Neural progenitor cell (in vitro differentiated cells): ENCODE results near the gene CHD6. TPM values are rescaled to one million over a fixed set of nuclear protein-coding genes. Genes with fewer than 3 reads are reported as not detected.

Experiments used
- DNase-seq: peaks from one replicate; pipeline ENCODE4 v3.0.0-alpha.2; 2016; ENCODE audit warnings: low spot score
- H2AFZ ChIP-seq: fragments of 200-600 bp; sonication (generic); replicated peaks from 2 replicates; pipeline ENCODE4 v1.6.1; 2016; ENCODE audit warnings: antibody characterized with exemption
- H3F3A ChIP-seq: fragments of 200-600 bp; sonication (generic); 2 replicates; pipeline ENCODE4 v1.6.1; 2016; ENCODE audit warnings: antibody characterized with exemption, low read depth
- H3K27ac ChIP-seq: fragments of 200-600 bp; sonication (generic); 2 replicates; pipeline ENCODE4 v1.5.1; 2016; ENCODE audit warnings: mild to moderate bottlenecking
- H3K27me3 ChIP-seq: fragments of 200-600 bp; sonication (generic); 2 replicates; pipeline ENCODE4 v1.6.1; 2016; ENCODE audit warnings: mild to moderate bottlenecking, moderate library complexity
- H3K36me3 ChIP-seq: fragments of 200-600 bp; sonication (generic); 2 replicates; pipeline ENCODE4 v1.5.1; 2016
- H3K4me1 ChIP-seq: fragments of 200-600 bp; sonication (generic); 2 replicates; pipeline ENCODE4 v1.6.1; 2016; ENCODE audit warnings: mixed run types
- H3K4me2 ChIP-seq: fragments of 200-600 bp; sonication (generic); 2 replicates; pipeline ENCODE4 v1.6.1; 2016
- H3K4me3 ChIP-seq: fragments of 200-600 bp; sonication (generic); 2 replicates; pipeline ENCODE4 v1.5.1; 2016
- H3K79me2 ChIP-seq: fragments of 200-600 bp; sonication (generic); 2 replicates; pipeline ENCODE4 v1.6.1; 2016; ENCODE audit warnings: low read depth
- H3K9ac ChIP-seq: fragments of 200-600 bp; sonication (generic); 2 replicates; pipeline ENCODE4 v1.6.1; 2016
- H3K9me3 ChIP-seq: fragments of 200-600 bp; sonication (generic); 2 replicates; pipeline ENCODE4 v1.5.1; 2016; ENCODE audit warnings: low read depth
- H4K20me1 ChIP-seq: fragments of 200-600 bp; sonication (generic); 2 replicates; pipeline ENCODE4 v1.6.1; 2016; ENCODE audit warnings: low read depth
- H3K27ac Mint-ChIP-seq: 3 replicates; pipeline ENCODE4 v1.8.0; 2021; ENCODE audit warnings: mixed read lengths
- H3K27me3 Mint-ChIP-seq: 2 replicates; pipeline ENCODE4 v1.8.0; 2022; ENCODE audit warnings: low read depth, mild to moderate bottlenecking, inconsistent platforms, moderate library complexity, mixed read lengths; ENCODE audit not compliant: insufficient read depth
- H3K36me3 Mint-ChIP-seq: 3 replicates; pipeline ENCODE4 v1.8.0; 2021; ENCODE audit warnings: mixed read lengths
- H3K4me1 Mint-ChIP-seq: 3 replicates; pipeline ENCODE4 v1.8.0; 2021; ENCODE audit warnings: mixed read lengths
- H3K4me3 Mint-ChIP-seq: 3 replicates; pipeline ENCODE4 v1.8.0; 2021; ENCODE audit warnings: mild to moderate bottlenecking, moderate library complexity, mixed read lengths
- H3K9me3 Mint-ChIP-seq: 3 replicates; pipeline ENCODE4 v1.8.0; 2020; ENCODE audit warnings: mixed read lengths
- CTCF ChIP-seq: fragments of 200-600 bp; sonication (generic); IDR thresholded peaks from 2 replicates; pipeline ENCODE4 v1.5.1; 2017; ENCODE audit warnings: antibody characterized with exemption, mild to moderate bottlenecking
- EZH2 ChIP-seq: fragments of 200-600 bp; sonication (generic); IDR thresholded peaks from 2 replicates; pipeline ENCODE4 v1.6.1; 2017; ENCODE audit warnings: antibody characterized with exemption, mild to moderate bottlenecking, moderate library complexity
- EZH2phosphoT487 ChIP-seq: fragments of 200-600 bp; sonication (generic); IDR thresholded peaks from 2 replicates; pipeline ENCODE4 v1.6.1; 2017; ENCODE audit warnings: antibody characterized with exemption
- total RNA-seq: library from RNA; depleted of rRNA; stranded (reverse); fragments of >200 nt; gene quantifications from 2 replicates; pipeline ENCODE4 v1.2.3, GENCODE V29; 2015; ENCODE audit warnings: low replicate concordance

The CHD6 gene
- total RNA-seq, 1 donor from 2014 or later, result 76.1 TPM

- H3K27ac Mint-ChIP-seq, result no peak overlapping the region
- no peak for TF ChIP-seq EZH2phosphoT487
- TF ChIP-seq EZH2, result no peak
- no peak for TF ChIP-seq CTCF
- H3K9me3 Mint-ChIP-seq, result no peaks in the 10 kb centered on the region
- Histone ChIP-seq H2AFZ (no peak overlapping the region), H3K36me3 (no peaks in the 10 kb centered on the region), H3K9me3 (no peaks in the 10 kb centered on the region), H3K9ac (no peak overlapping the region), H3F3A (peaks cover 26% of the 10 kb centered on the region), H3K4me2 (no peak overlapping the region), H4K20me1 (peaks cover 3% of the 10 kb centered on the region), H3K4me1 (peaks cover 26% of the 10 kb centered on the region), H3K4me3 (no peak overlapping the region), H3K79me2 (no peaks in the 10 kb centered on the region), H3K27me3 (no peaks in the 10 kb centered on the region), H3K27ac (no peak overlapping the region)
- H3K27me3 Mint-ChIP-seq, result peaks cover 12% of the 10 kb centered on the region
- DNase-seq, result no peak
- no peaks in the 10 kb centered on the region for H3K36me3 Mint-ChIP-seq
- H3K4me3 Mint-ChIP-seq, result no peak overlapping the region
- peaks cover 65% of the 10 kb centered on the region for H3K4me1 Mint-ChIP-seq
Measured at GRCh38 chr20:41390889-41391288, 227.3 kb downstream of the CHD6 start.

GRCh38 chr20:41387444-41387851 lies 230.7 kb downstream of the CHD6 start:
- no peaks in the 10 kb centered on the region for H3K36me3 ChIP-seq
- H3K9ac ChIP-seq, result no peak overlapping the region
- no peaks in the 10 kb centered on the region for H3K27me3 ChIP-seq
- peaks cover 3% of the 10 kb centered on the region for H4K20me1 ChIP-seq
- Mint-ChIP-seq H3K27me3 (peaks cover 12% of the 10 kb centered on the region), H3K36me3 (no peaks in the 10 kb centered on the region), H3K4me1 (peaks cover 46% of the 10 kb centered on the region), H3K27ac (no peak overlapping the region), H3K4me3 (no peak overlapping the region), H3K9me3 (no peaks in the 10 kb centered on the region)
- H3K9me3 ChIP-seq, result no peaks in the 10 kb centered on the region
- H3K4me2 ChIP-seq, result peak overlapping the region; percentile 63
- peak; percentile 74 for DNase-seq
- H3K79me2 ChIP-seq, result no peaks in the 10 kb centered on the region
- peaks cover 17% of the 10 kb centered on the region for H3K4me1 ChIP-seq
- H3K27ac ChIP-seq, result no peak overlapping the region
- H2AFZ ChIP-seq, result peak overlapping the region; percentile 88
- peaks cover 20% of the 10 kb centered on the region for H3F3A ChIP-seq
- TF ChIP-seq EZH2, result no peak
- no peak for TF ChIP-seq EZH2phosphoT487
- TF ChIP-seq CTCF, result peak; percentile 26
- H3K4me3 ChIP-seq, result no peak overlapping the region

GRCh38 chr20:41386502-41387427 lies 231.4 kb downstream of the CHD6 start:
- H3K79me2 ChIP-seq, result no peaks in the 10 kb centered on the region
- H2AFZ ChIP-seq, result peak overlapping the region; percentile 88
- no peak overlapping the region for H3K27ac ChIP-seq
- no peaks in the 10 kb centered on the region for H3K9me3 Mint-ChIP-seq
- H3K4me1 Mint-ChIP-seq, result peaks cover 39% of the 10 kb centered on the region
- no peaks in the 10 kb centered on the region for H3K36me3 Mint-ChIP-seq
- no peak overlapping the region for H3K4me3 ChIP-seq
- peak overlapping the region; percentile 63 for H3K4me2 ChIP-seq
- peaks cover 12% of the 10 kb centered on the region for H3K27me3 Mint-ChIP-seq
- no peaks in the 10 kb centered on the region for H3K27me3 ChIP-seq
- H3K4me3 Mint-ChIP-seq, result no peak overlapping the region
- TF ChIP-seq EZH2phosphoT487, result no peak
- TF ChIP-seq EZH2, result no peak
- TF ChIP-seq CTCF, result no peak
- H4K20me1 ChIP-seq, result peaks cover 3% of the 10 kb centered on the region
- H3K9me3 ChIP-seq, result no peaks in the 10 kb centered on the region
- H3K27ac Mint-ChIP-seq, result no peak overlapping the region
- peaks cover 19% of the 10 kb centered on the region for H3F3A ChIP-seq
- no peak overlapping the region for H3K9ac ChIP-seq
- no peak for DNase-seq
- H3K36me3 ChIP-seq, result no peaks in the 10 kb centered on the region
- peaks cover 17% of the 10 kb centered on the region for H3K4me1 ChIP-seq
